Mesenteric fat pad (tissue), 1 donor: ENCODE data around the gene PRSS57. TPM values are rescaled to one million over a fixed set of nuclear protein-coding genes. Genes with fewer than 3 reads are reported as not detected.
"Not testable (repeated sequence)": the region's sequence is repeated elsewhere in the genome, so short reads cannot be mapped to it uniquely, and the experiment has no call there.

ENCODE experiments used
- DNase-seq: peaks from one replicate; pipeline ENCODE4 v3.0.0-alpha.2; 2020; ENCODE audit warnings: low spot score
- total RNA-seq: library from RNA; stranded (reverse); fragmentation: NEBNext Ultra II Directional; extraction: Animal tissue kit (Norgen Biotek cat#: 25700); gene quantifications from one replicate; pipeline ENCODE4 v1.2.1, GENCODE V29; 2021
- donor health status: DM: yes; HTN: yes; CAD: no.

Gene PRSS57
- total RNA-seq, 1 donor from 2014 or later: not detected

DNA sequence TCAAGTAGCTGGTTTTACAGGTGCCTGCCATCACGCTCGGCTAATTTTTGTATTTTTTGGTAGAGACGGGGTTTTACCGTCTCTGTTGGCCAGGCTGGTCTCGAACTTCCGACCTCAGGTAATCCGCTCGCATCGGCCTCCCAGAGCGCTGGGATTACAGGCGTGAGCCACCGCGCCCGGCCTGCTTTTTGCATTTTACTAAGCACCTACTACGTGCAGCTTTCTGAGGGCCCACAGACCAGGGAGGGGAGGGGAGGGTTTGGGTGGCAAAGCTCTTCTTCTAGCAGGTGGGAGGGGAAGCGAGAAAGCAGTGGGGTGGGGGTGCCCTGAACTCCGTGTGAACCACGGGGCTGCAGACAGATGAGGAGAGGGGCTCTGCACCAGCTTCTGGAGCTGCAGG, 28.5 kb upstream of the PRSS57 start:
- no peak for DNase-seq

DNA sequence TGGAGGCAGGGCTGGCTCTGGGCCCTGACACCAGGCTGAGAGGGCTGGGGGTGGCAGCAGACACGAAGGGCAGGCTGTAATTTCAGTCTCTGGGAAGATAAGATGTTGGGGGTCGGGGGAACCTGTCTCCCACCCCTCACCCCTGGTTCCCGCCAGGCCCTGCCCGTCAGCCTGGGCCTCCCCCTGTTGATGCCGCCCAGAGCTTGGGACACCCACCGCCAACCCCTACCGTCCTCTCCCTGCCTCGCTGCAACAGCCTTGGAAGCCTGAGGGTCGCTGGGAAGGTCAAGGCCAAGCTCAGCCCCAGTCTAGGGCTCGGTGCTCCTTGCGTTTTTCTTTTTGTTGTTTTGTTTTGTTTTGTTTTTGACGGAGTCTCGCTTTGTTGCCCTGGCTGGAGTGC, 28.0 kb upstream of the PRSS57 start:
- no peak for DNase-seq

DNA sequence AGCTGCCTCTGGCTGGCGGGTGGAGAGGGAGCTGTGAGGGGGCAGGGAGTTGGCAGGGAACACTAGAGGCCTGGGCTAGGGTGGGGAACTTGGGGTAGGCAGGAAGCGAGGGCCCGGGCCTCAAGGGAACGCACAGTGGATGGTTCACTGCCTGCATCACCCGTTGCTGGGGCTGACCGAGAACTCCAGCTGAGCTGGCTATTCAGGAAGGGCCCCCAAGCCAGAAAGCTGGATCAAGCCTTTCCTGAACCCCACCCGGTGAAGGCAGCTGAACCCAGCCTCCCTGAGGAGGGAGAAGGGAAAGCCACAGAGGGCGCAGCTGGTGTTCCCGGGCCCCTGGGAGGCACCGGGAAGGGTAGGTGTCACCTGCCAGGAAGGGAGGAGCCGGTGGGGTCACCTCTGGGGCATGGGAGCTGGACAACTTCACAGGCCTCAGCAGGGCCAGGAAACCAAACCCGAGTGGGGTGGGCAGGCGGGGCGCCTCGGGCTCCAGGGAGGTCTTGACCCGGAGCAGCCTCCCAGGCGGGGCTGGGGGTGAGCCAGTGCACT, 27.4 kb upstream of the PRSS57 start:
- DNase-seq: no peak

GRCh38 chr19:720345-721160, 25.3 kb upstream of the PRSS57 start:
- no peak for DNase-seq

GRCh38 chr19:719636-720344, 24.5 kb upstream of the PRSS57 start:
- DNase-seq: no peak

DNA sequence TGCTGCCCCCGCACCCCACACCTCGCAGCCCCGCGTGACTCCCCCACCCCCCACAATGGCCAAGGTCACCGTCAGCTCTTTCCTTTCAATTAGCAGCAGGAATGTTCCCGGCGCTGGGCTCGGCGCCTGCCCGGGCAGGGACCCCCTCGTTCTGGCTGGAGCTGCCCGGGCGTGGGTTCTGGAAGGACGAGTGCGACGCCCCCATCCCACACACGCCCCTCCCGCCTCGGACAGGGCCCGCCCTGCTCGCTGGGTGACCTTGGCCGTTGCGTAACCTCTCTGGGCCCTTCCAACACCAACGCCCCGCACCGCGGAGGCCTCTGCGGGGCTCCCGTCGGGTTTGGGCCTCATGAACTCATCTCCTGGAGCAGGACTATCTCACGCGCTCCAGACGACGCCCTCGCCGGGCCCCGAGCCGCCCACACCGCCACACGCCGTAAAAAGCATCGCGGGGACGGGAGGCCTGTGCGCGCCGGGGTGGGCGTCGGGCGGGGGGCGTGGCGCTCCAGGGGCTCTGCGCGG, 23.8 kb upstream of the PRSS57 start:
- no peak for DNase-seq

- DNase-seq: no peak
Observed at GRCh38 chr19:718251-718951, 23.1 kb upstream of the PRSS57 start.

DNA sequence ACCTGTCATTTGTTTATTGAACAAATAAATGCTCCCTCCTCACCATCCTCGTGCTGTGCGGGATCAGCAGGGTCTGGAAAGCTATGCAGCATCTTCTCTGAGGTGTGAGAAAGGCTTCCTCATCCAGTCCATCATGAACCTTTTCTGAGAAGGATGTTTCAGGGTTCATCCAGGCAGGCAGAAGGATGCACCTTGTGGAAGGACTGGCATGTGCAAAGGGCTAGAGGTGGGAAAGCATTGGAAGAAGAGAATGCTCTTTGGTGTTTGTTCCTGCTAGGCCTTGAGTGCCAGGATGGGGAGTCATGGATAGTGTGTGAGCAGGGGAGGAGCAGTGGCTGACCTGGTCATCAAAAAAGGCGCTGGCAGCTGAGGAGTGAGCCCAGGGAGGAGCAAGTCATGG, 20.1 kb upstream of the PRSS57 start:
- no peak for DNase-seq

DNA sequence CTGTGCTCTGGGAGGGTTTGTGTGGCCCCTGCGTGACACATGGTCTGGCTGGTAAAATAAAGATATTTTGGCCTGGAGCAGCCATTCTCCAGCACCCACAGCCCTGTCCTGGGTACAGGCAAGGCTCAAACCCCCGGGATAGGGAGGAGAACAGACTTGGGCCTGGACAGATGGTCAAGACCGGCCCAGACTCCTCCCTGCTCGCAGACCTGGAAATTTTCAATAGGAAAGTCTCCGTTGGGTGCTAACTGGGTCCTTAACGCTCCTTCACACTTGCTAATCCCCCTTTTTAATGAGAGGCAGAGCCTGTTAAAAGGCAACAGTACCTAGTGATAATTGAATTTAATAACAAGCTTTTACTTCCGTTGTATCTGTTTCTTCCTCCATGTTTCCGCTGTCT, 16.0 kb upstream of the PRSS57 start:
- DNase-seq: no peak

DNA sequence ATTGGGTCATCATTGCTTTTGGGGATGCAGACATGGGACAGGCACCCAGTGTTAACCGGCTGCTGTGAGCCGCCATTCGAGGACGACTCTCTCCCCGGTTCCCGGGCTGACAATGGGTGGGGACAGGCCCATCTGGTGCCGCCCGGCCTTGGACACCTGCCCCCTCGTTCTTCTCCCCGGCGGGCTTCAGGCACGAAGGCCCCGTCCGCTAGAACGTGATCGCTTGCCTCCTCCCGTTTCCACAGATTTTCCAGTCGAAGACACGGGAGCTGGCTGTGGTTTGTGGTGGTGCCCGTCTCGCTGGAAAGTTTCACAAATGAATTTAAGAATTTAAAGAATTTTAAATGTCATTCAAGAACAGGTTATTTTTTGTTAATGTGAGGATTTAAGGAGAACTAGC, 15.5 kb upstream of the PRSS57 start:
- no peak for DNase-seq

DNA sequence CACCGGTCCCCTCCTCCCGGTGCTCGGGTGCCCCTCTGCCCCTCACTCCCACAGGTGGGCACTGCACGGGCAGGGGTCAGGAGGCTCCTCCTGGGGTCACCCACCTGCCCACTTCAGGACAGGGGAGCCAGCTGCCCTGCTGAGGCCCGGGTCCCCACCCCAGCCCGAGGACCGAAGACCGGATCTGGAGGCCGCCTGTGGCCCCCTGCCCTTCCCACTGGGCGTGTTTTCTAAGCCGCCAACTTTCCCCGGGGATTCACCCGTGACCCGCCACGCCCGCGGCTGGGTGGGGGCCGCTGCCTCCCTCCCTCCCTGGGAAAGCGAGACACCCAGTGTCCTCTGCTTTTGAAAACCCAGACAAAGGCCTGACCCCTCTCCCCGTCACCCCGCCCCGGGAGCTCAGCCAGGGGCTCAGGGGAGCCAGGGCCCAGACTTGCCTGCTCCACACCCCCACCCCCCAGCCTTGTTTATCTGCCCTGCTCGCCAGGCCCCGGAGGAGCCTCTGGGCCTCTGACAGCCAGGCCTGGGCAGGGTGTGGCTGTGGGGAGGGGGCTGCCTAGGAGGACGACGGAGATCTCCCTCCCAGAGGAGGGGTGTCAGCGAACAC, 14.8 kb upstream of the PRSS57 start:
- no peak for DNase-seq

GRCh38 chr19:709196-709964, 14.1 kb upstream of the PRSS57 start:
- no peak for DNase-seq

DNA sequence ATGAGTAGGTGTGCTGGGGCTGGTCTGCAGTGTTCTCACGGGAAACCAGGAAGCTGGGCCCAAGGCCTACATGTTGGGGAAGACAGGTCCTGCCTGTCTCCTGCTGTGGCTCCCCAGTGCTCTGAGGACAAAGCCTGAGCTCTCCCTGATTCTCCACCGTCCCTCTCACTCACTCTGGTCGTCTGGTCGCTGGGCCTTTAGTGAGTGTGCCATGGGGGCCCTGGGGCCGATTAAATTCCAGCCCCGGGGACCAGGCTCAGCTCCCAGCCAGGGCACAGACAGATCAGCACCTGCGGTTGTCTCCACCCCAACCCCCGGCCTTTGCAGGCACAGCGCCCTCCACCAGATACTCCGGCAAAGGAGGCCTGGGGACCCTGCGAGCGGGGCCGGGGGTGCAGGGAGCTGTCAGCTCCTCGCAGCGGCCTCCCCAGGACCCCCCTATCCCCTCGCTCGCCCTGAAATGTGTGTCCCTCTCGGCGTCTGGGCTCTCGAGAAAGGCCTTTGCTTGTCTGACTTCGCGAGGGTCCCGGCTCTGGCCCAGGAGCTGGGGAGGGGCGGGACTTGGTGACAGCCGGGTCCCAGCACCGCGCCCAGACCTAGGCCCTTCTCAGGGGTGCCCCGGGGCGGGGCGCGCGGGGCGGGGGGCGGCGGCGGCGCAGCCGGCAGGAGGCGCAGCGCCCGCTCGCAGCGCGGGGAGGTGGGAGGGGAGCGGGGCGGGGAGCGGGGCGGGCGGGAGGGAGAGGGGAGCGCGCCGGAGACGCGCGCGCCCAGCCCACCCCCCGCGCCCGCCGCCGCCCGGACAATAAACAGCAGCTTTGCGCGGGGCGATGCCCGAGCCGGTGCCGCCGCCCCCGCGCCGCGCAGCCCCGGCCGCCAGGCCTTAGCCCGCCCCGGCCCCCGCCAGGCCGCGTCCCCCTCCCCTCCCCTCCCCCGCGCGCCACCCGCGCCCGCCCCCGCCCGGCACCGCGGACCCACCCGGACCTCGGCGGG, 13.2 kb upstream of the PRSS57 start, which contains the start of gene PALM:
PALM (plus strand) TSS at position 782 of the 990 bp plus-strand sequence. CDS start 212 bp downstream, outside the sequence.
- no peak for DNase-seq

DNA sequence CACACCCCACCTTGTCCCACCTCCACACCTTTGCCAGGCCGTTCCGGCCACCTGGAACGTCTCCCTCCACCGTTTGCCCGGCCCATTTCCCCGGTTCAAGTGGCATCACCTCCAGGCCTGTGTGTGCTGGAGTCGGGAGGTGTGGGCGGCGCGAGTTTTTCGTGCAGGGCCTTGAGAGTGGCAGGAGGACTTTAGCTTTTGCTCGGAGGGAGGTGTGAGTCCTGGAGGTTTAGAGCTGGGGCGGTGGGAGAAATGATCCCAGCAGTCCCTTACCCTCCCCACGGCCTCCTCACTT, 9.1 kb upstream of the PRSS57 start:
- DNase-seq: no peak

DNA sequence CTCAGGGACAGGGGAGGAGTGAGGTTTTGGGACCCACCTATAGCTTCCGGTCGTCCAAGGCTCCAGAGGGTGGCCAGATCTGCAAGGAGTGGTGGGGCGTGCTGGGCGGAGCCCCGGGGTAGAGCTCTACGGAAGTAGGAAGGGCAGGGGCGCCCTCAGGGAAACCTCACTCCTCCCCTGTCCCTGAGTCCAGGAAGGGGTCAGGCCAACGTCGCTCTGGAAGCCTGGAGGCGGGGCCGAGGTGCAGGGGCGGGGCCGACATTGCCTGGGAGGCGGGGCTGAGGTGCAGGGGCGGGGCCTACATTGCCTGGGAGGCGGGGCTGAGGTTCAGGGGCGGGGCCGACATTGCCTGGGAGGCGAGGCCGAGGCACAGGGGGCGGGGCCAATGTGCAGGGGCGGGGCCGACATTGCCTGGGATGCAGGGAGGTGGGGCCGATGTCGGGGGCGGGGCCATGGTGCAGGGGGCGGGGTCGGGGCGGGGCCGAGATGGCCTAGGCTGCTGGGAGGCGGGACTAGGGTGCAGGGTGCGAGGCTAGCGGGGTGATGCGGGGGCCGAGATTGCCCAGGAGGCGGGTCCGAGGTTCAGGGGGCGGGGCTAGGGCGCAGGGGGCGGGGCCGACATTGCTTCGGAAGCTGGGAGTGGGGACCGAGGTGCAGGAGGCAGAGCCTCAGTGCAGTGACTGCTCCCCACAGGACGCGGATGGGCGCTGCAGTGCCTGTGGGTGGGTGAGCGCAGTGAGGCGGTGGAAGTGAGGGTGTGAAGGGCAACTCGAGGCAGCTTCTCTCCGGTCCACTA, 8.6 kb upstream of the PRSS57 start:
- peak; percentile 94 for DNase-seq

- no peak for DNase-seq
Observed at GRCh38 chr19:703329-703650, 8.0 kb upstream of the PRSS57 start.

DNA sequence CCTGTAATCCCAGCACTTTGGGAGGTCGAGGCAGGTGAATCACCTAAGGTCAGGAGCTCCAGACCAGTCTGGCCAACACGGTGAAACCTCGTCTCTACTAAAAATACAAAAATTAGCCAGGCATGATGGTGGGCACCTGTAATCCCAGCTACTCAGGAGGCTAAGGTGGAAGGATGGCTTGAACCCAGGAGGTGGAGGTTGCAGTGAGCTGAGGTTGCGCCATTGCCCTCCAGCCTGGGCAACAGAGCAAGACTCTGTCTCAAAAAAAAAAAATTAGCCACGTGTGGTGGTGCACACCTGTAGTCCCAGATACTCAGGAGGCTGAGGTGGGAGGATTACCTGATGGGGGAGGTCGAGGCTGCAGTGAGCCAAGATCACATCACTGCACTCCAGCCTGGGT, 7.6 kb upstream of the PRSS57 start:
- not testable (repeated sequence) for DNase-seq

GRCh38 chr19:699885-700284, 4.6 kb upstream of the PRSS57 start:
- DNase-seq: not testable (repeated sequence)

DNA sequence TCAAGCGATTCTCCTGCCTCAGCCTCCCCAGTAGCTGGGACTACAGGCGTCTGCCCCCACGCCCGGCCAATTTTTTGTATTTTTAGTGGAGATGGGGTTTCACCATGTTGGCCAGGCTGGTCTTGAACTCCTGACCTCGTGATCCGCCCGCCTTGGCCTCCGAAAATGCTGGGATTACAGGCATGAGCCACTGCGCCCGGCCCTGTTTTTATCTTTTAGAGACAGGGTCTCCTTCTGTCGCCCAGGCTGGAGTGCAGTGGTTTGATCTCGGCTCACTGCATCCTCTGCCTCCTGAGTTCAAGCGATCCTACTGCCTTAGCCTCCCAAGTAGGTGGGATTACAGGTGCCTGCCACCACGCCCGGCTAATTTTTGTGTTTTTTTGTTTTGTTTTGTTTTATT, 3.3 kb upstream of the PRSS57 start:
- not testable (repeated sequence) for DNase-seq
